H1 (cell line): ENCODE results near the gene LYPD6B. TPM values are rescaled to one million over a fixed set of nuclear protein-coding genes. Genes with fewer than 3 reads are reported as not detected.

Experiments used
- CTCF ChIA-PET: fragments of 300-600 bp; sonication (Branson Sonifier 250); formaldehyde crosslinking; loops from one replicate; lab custom pipeline; 2021; ENCODE audit not compliant: partially characterized antibody; lab: Charles Lee
- POLR2A ChIA-PET: fragments of 300-600 bp; sonication (Branson Sonifier 250); formaldehyde crosslinking; loops from one replicate; lab custom pipeline; 2021; ENCODE audit warnings: inconsistent platforms; ENCODE audit not compliant: partially characterized antibody; lab: Charles Lee
- DNase-seq, 2 experiments: peaks; one replicate each; pipeline versions ENCODE4 v3.0.0 to v3.0.0-alpha.2; 2010 to 2022; ENCODE audit warnings: low spot score in 2 of 2, low read depth in 1 of 2, mixed read lengths in 1 of 2
- FAIRE-seq: peaks from 2 replicates; lab custom pipeline; 2011; peaks lifted over from hg19 to GRCh38; lab: Jason Lieb, UNC
- H2AFZ ChIP-seq: 2 replicates; pipeline ENCODE4 v1.8.1; 2012; ENCODE audit warnings: low read length, inconsistent platforms
- H2AK5ac ChIP-seq: 2 replicates; pipeline ENCODE4 v1.6.1; 2013; ENCODE audit warnings: low read depth, low read length
- H2BK120ac ChIP-seq: replicated peaks from 2 replicates; pipeline ENCODE3; 2013; ENCODE audit warnings: low read depth, low read length, inconsistent platforms
- H2BK12ac ChIP-seq: 2 replicates; pipeline ENCODE4 v1.6.1; 2013; ENCODE audit warnings: low read depth, low read length
- H2BK15ac ChIP-seq: 2 replicates; pipeline ENCODE4 v1.6.1; 2013; ENCODE audit warnings: low read length
- H2BK20ac ChIP-seq: 2 replicates; pipeline ENCODE4 v1.6.1; 2013; ENCODE audit warnings: low read length
- H2BK5ac ChIP-seq: 2 replicates; pipeline ENCODE4 v1.6.1; 2013; ENCODE audit warnings: low read depth, low read length
- H3K14ac ChIP-seq: 2 replicates; pipeline ENCODE4 v1.6.1; 2013; ENCODE audit warnings: inconsistent platforms; ENCODE audit not compliant: insufficient read length
- H3K18ac ChIP-seq: 2 replicates; pipeline ENCODE4 v1.6.1; 2013; ENCODE audit warnings: low read length; ENCODE audit errors: extremely low read depth
- H3K23ac ChIP-seq: 2 replicates; pipeline ENCODE4 v1.6.1; 2013; ENCODE audit warnings: inconsistent platforms; ENCODE audit not compliant: insufficient read length
- H3K23me2 ChIP-seq: 2 replicates; pipeline ENCODE4 v1.6.1; 2013; ENCODE audit warnings: low read depth, low read length
- H3K27ac ChIP-seq: 2 replicates; pipeline ENCODE4 v1.6.1; 2011; ENCODE audit warnings: low read depth, low read length, inconsistent platforms
- H3K27me3 ChIP-seq, 4 experiments: replicated peaks in 1 of 4; 1 replicate in 1 of 4; 2 replicates in 3 of 4; pipeline versions ENCODE4 v1.6.1 to v1.8.1; 2011 to 2013; ENCODE audit warnings: low read length in 3 of 4, mild to moderate bottlenecking in 3 of 4, inconsistent platforms in 2 of 4, mixed read lengths in 2 of 4, moderate library complexity in 1 of 4; ENCODE audit not compliant: control insufficient read depth in 3 of 4, insufficient read depth in 3 of 4; ENCODE audit errors: extremely low read depth in 1 of 4
- H3K36me3 ChIP-seq, 4 experiments: 2 replicates each; pipeline versions ENCODE4 v1.6.1 to v1.8.1; 2011 to 2013; ENCODE audit warnings: mild to moderate bottlenecking in 4 of 4, low read length in 3 of 4, moderate library complexity in 2 of 4, control low read depth in 1 of 4, inconsistent platforms in 1 of 4; ENCODE audit not compliant: insufficient read depth in 4 of 4, control insufficient read depth in 2 of 4
- H3K4ac ChIP-seq: replicated peaks from 2 replicates; pipeline ENCODE3; 2013; ENCODE audit warnings: low read length, low read depth, mixed read lengths, inconsistent platforms; ENCODE audit not compliant: insufficient read length
- H3K4me1 ChIP-seq, 4 experiments: replicated peaks in 1 of 4; 1 replicate in 1 of 4; 2 replicates in 3 of 4; pipeline versions ENCODE4 v1.6.1 to v1.8.1; 2011 to 2013; ENCODE audit warnings: low read length in 3 of 4, inconsistent platforms in 2 of 4, mixed read lengths in 1 of 4; ENCODE audit not compliant: insufficient read depth in 4 of 4, control insufficient read depth in 3 of 4
- H3K4me2 ChIP-seq, 2 experiments: 2 replicates each; pipeline versions ENCODE4 v1.6.1 to v1.8.1; 2011 to 2013; ENCODE audit warnings: low read depth in 2 of 2, low read length in 2 of 2, control low read depth in 1 of 2, inconsistent platforms in 1 of 2, mild to moderate bottlenecking in 1 of 2; ENCODE audit not compliant: insufficient read depth in 1 of 2
- H3K4me3 ChIP-seq, 4 experiments: fragments of 200-600, 300-600 bp in 1 of 4; sonication (generic), shearing (Covaris generic), sonication (Bioruptor Twin) in 1 of 4; 2 replicates each; pipeline versions ENCODE4 v1.5.1 to v1.8.1; 2011 to 2016; ENCODE audit warnings: low read length in 4 of 4, low read depth in 3 of 4, control low read depth in 2 of 4, inconsistent platforms in 2 of 4, mild to moderate bottlenecking in 2 of 4, mixed read lengths in 1 of 4, moderate library complexity in 1 of 4; ENCODE audit not compliant: insufficient read depth in 2 of 4; ENCODE audit errors: extremely low read depth in 1 of 4
- H3K56ac ChIP-seq: replicated peaks from 2 replicates; pipeline ENCODE3; 2013; ENCODE audit warnings: low read depth, mild to moderate bottlenecking, mixed read lengths, low read length, inconsistent platforms; ENCODE audit not compliant: insufficient read length
- H3K79me1 ChIP-seq: 2 replicates; pipeline ENCODE4 v1.6.1; 2013; ENCODE audit warnings: low read depth, low read length, control low read depth
- H3K79me2 ChIP-seq, 2 experiments: 2 replicates each; pipeline versions ENCODE4 v1.6.1 to v1.8.1; 2012 to 2013; ENCODE audit warnings: low read length in 2 of 2, mild to moderate bottlenecking in 2 of 2, inconsistent platforms in 1 of 2; ENCODE audit not compliant: insufficient read depth in 2 of 2, control insufficient read depth in 1 of 2
- H3K9ac ChIP-seq, 4 experiments: replicated peaks in 1 of 4; 1 replicate in 1 of 4; 2 replicates in 3 of 4; pipeline versions ENCODE4 v1.6.1 to v1.8.1; 2011 to 2013; ENCODE audit warnings: low read depth in 3 of 4, low read length in 3 of 4, control low read depth in 2 of 4, mild to moderate bottlenecking in 2 of 4, moderate library complexity in 2 of 4, inconsistent platforms in 1 of 4; ENCODE audit errors: extremely low read depth in 1 of 4
- H3K9me3 ChIP-seq, 2 experiments: 2 replicates each; pipeline versions ENCODE4 v1.6.1 to v1.8.1; 2012 to 2013; ENCODE audit warnings: mild to moderate bottlenecking in 2 of 2, moderate library complexity in 2 of 2, control low read depth in 1 of 2, inconsistent platforms in 1 of 2, low read depth in 1 of 2, low read length in 1 of 2, mixed read lengths in 1 of 2; ENCODE audit not compliant: insufficient read depth in 2 of 2
- H4K20me1 ChIP-seq, 2 experiments: replicated peaks in 1 of 2; 2 replicates each; pipeline versions ENCODE3 to v1.8.1; 2011 to 2013; ENCODE audit warnings: inconsistent platforms in 2 of 2, low read length in 2 of 2, mild to moderate bottlenecking in 1 of 2; ENCODE audit not compliant: insufficient read depth in 2 of 2, control insufficient read depth in 1 of 2
- H4K5ac ChIP-seq: 2 replicates; pipeline ENCODE4 v1.6.1; 2013; ENCODE audit warnings: low read length, low read depth, mixed read lengths, inconsistent platforms; ENCODE audit not compliant: insufficient read length
- H4K8ac ChIP-seq: 2 replicates; pipeline ENCODE4 v1.8.0; 2013; ENCODE audit warnings: mild to moderate bottlenecking, moderate library complexity, low read length, inconsistent platforms; ENCODE audit not compliant: insufficient read depth; ENCODE audit errors: extremely low read depth
- H4K91ac ChIP-seq: replicated peaks from 2 replicates; pipeline ENCODE3; 2013; ENCODE audit warnings: low read length, mixed read lengths, inconsistent platforms; ENCODE audit not compliant: insufficient read length
- FOSL1 ChIP-seq: IDR thresholded peaks from 2 replicates; pipeline ENCODE4 v1.6.1; 2011; ENCODE audit warnings: mild to moderate bottlenecking, low read depth, low read length, moderate library complexity; ENCODE audit not compliant: insufficient read depth
- NRF1 ChIP-seq: IDR thresholded peaks from 2 replicates; pipeline ENCODE4 v1.6.1; 2011; ENCODE audit warnings: mild to moderate bottlenecking, low read depth, low read length, improper control_type of control experiment
- TBP ChIP-seq: IDR thresholded peaks from 2 replicates; pipeline ENCODE4 v1.6.1; 2011; ENCODE audit warnings: low read depth, low read length, improper control_type of control experiment
- WGBS, 2 experiments: shearing (Covaris generic) in 1 of 2; methylation state at CpG; one replicate each; pipeline versions ENCODE4 v1.1.6 to v1.1.7; 2013 to 2015; ENCODE audit warnings: low lambda C conversion rate in 2 of 2, mixed read lengths in 2 of 2, inconsistent platforms in 1 of 2, low coverage in 1 of 2, missing lambda C conversion rate in 1 of 2; ENCODE audit not compliant: insufficient replicate concordance in 2 of 2, insufficient coverage in 1 of 2, insufficient read length in 1 of 2; ENCODE audit errors: extremely low coverage in 1 of 2, missing lambda C conversion rate in 1 of 2; 5-methylcytosine and 5-hydroxymethylcytosine counted together
- polyA plus RNA-seq, 7 experiments: library from polyadenylated mRNA; depleted of rRNA in 3 of 7; stranded (reverse) in 5 of 7; unstranded in 2 of 7; fragments of >200 nt in 5 of 7; fragments of 200-250 nt in 2 of 7; gene quantifications; 1 replicate in 5 of 7; 2 replicates in 1 of 7; 4 replicates in 1 of 7; pipeline versions ENCODE4 v1.2.1 to v1.2.3, GENCODE V29; 2011 to 2013; ENCODE audit warnings: missing spikeins in 2 of 7, mixed read lengths in 2 of 7
- total RNA-seq: library from RNA; stranded (reverse); fragmentation: NEBNext Ultra II Directional; extraction: Animal tissue kit (Norgen Biotek cat#: 25700); gene quantifications from 2 replicates; pipeline ENCODE4 v1.2.1, GENCODE V29; 2021

LYPD6B gene
- total and polyA plus RNA-seq, 2 of the 8 experiments (the other 6 are each of a cell fraction or from before 2014, with no cell fraction given) = 2.2 to 3.5 TPM

- TF ChIP-seq NRF1 (no peak), TBP (no peak), FOSL1 (no peak)
- TF ChIP-seq, all 59 proteins: peak for 0
- H3K36me3 ChIP-seq = peaks cover 8 to 46% (median 31%) of the 10 kb centered on the region in 4 experiments
- no peak overlapping the region for H4K91ac ChIP-seq
- H4K5ac ChIP-seq = no peak overlapping the region
- no peak overlapping the region for H2BK120ac ChIP-seq
- H3K56ac ChIP-seq = no peak overlapping the region
- FAIRE-seq = no peak
- no peak overlapping the region for H3K9ac ChIP-seq
- H3K9me3 ChIP-seq = peaks cover 5 to 15% of the 10 kb centered on the region in 2 experiments; a peak in 3 of 4 replicates
- peaks cover 3% of the 10 kb centered on the region; the same call in 1 of the 2 replicates for H3K23me2 ChIP-seq
- no peak overlapping the region for H2BK15ac ChIP-seq
- DNase-seq = no peak
- no peaks in the 10 kb centered on the region for H3K79me1 ChIP-seq
- H2AK5ac ChIP-seq = no peak overlapping the region
- no peak overlapping the region for H4K8ac ChIP-seq
- POLR2A ChIA-PET = no interaction called here
- no peak overlapping the region for H3K4ac ChIP-seq
- H3K27ac ChIP-seq = no peak overlapping the region
- H3K23ac ChIP-seq = no peak overlapping the region
- no peak overlapping the region for H3K14ac ChIP-seq
- no peak overlapping the region for H3K4me3 ChIP-seq
- no peak overlapping the region for H2AFZ ChIP-seq
- no peaks in the 10 kb centered on the region for H3K27me3 ChIP-seq
- no peaks in the 10 kb centered on the region for H3K79me2 ChIP-seq
- WGBS, 2 experiments = 88% methylated on average over 6 of the region's 6 CpGs; no CpG with 5 or more reads in 1 of the 2 experiments
- H3K4me1 ChIP-seq = peaks cover 6 to 25% (median 10%) of the 10 kb centered on the region in 4 experiments; a peak in 5 of 7 replicates
- H2BK5ac ChIP-seq = no peak overlapping the region
- no peak overlapping the region for H3K18ac ChIP-seq
- H2BK20ac ChIP-seq = no peak overlapping the region
- CTCF ChIA-PET = interaction anchor here (4.6 kb wide), 1 partner anchor 12 kb away, joined by 27 read pairs; no protein-coding TSS in a partner anchor
- H2BK12ac ChIP-seq = no peak overlapping the region
- H3K4me2 ChIP-seq = no peak overlapping the region
- H4K20me1 ChIP-seq = no peaks in the 10 kb centered on the region
Measured at GRCh38 chr2:149005471-149006077, 32.9 kb upstream of the LYPD6B start.
